SHP77 (cell line): Measurements from ENCODE around the gene CRACDL.

ENCODE experiments used
- DNase-seq, 2 experiments: peaks; one replicate each; lab custom pipeline; 2025; lab: John Stamatoyannopoulos, UW

Gene CRACDL

GRCh38 chr2:98935777-98936352 lies at the start of gene CRACDL:
Gene CRACDL (minus strand): TSS chr2:98936225. CDS start chr2:98846800, 89,425 bp downstream.
- DNase-seq = peak in 1 of 2 experiments; percentile 9

GRCh38 chr2:98975611-98976010 lies 39.6 kb upstream of the CRACDL start:
- DNase-seq = no peak

GRCh38 chr2:98972582-98973167 lies 36.6 kb upstream of the CRACDL start:
- DNase-seq = no peak

GRCh38 chr2:98959810-98960507 lies 23.9 kb upstream of the CRACDL start:
- no peak for DNase-seq

GRCh38 chr2:98952966-98953365 lies 16.9 kb upstream of the CRACDL start:
- no peak for DNase-seq

GRCh38 chr2:98948956-98949739 lies 13.1 kb upstream of the CRACDL start:
- DNase-seq = no peak

- no peak for DNase-seq
Measured at GRCh38 chr2:98947554-98947953, 11.5 kb upstream of the CRACDL start.

- no peak for DNase-seq
Measured at GRCh38 chr2:98946855-98947254, 10.8 kb upstream of the CRACDL start.

- DNase-seq = no peak
Measured at GRCh38 chr2:98944775-98945174, 8.8 kb upstream of the CRACDL start.

- DNase-seq = no peak
Measured at GRCh38 chr2:98940102-98940501, 4.1 kb upstream of the CRACDL start.

GRCh38 chr2:98937906-98938305 lies 1.9 kb upstream of the CRACDL start:
- no peak for DNase-seq

GRCh38 chr2:98936353-98937351 lies 627 bp upstream of the CRACDL start:
- no peak for DNase-seq

- DNase-seq = peak in 1 of 2 experiments; percentile 17
Measured at GRCh38 chr2:98935111-98935770, 784 bp downstream of the CRACDL start.

- DNase-seq = no peak
Measured at GRCh38 chr2:98932778-98933343, 3.2 kb downstream of the CRACDL start.

GRCh38 chr2:98932164-98932563 lies 3.9 kb downstream of the CRACDL start:
- DNase-seq = no peak

- DNase-seq = no peak
Measured at GRCh38 chr2:98931596-98931995, 4.4 kb downstream of the CRACDL start.

- no peak for DNase-seq
Measured at GRCh38 chr2:98929920-98930319, 6.1 kb downstream of the CRACDL start.

GRCh38 chr2:98928242-98928641 lies 7.8 kb downstream of the CRACDL start:
- DNase-seq = no peak

GRCh38 chr2:98927027-98927426 lies 9.0 kb downstream of the CRACDL start:
- no peak for DNase-seq

GRCh38 chr2:98926601-98927000 lies 9.4 kb downstream of the CRACDL start:
- no peak for DNase-seq

GRCh38 chr2:98924910-98925309 lies 11.1 kb downstream of the CRACDL start:
- no peak for DNase-seq
